Activated CD8-positive, alpha-beta memory T cell treated with anti-CD3 and anti-CD28 coated beads for 36 hours (primary cell): Measurements from ENCODE around the gene SND1. TPM values are rescaled to one million over a fixed set of nuclear protein-coding genes. Genes with fewer than 3 reads are reported as not detected.

ENCODE experiments used
- CTCF ChIA-PET: fragments of 350-600 bp; sonication (Branson Sonifier 250); formaldehyde crosslinking; loops from one replicate; lab custom pipeline; 2021; ENCODE audit warnings: antibody characterized with exemption; lab: Charles Lee
- POLR2A ChIA-PET: fragments of 350-600 bp; sonication (Branson Sonifier 250); formaldehyde crosslinking; loops from one replicate; lab custom pipeline; 2021; ENCODE audit warnings: antibody characterized with exemption; lab: Charles Lee
- total RNA-seq, 2 experiments: library from RNA; stranded (reverse); gene quantifications; one replicate each; pipeline ENCODE4 v1.2.3, GENCODE V29; 2021

SND1 gene
- total RNA-seq, 2 experiments from 2014 or later: 203 to 219 TPM

- ChIA-PET POLR2A (no interaction called here), CTCF (no interaction called here)
Observed at GRCh38 chr7:127810696-127811660, 159.0 kb downstream of the SND1 start.

GRCh38 chr7:127812540-127812939 lies 160.5 kb downstream of the SND1 start:
- CTCF ChIA-PET: interaction anchor here (0.8 kb wide), 1 partner anchor 24 kb away, joined by 3 read pairs; no protein-coding TSS in a partner anchor
- POLR2A ChIA-PET: interaction anchor here (0.6 kb wide), 1 partner anchor 12 kb away, joined by 3 read pairs; no protein-coding TSS in a partner anchor

- CTCF ChIA-PET: no interaction called here
- POLR2A ChIA-PET: no interaction called here
Observed at GRCh38 chr7:127813991-127814541, 162.1 kb downstream of the SND1 start.

- POLR2A ChIA-PET: interaction anchor here (0.5 kb wide), 1 partner anchor 113 kb away, joined by 10 read pairs; no protein-coding TSS in a partner anchor
Observed at GRCh38 chr7:127815631-127816145, 163.7 kb downstream of the SND1 start.

GRCh38 chr7:127816354-127817190 lies 164.6 kb downstream of the SND1 start:
- CTCF ChIA-PET: interaction anchor here (0.7 kb wide), 1 partner anchor 942 kb away, joined by 4 read pairs; no protein-coding TSS in a partner anchor
- POLR2A ChIA-PET: no interaction called here

More at GRCh38 chr7:127815631-127816145, 163.7 kb downstream of the SND1 start:
- CTCF ChIA-PET: interaction anchor here (0.7 kb wide), 1 partner anchor 941 kb away, joined by 4 read pairs; no protein-coding TSS in a partner anchor

- POLR2A ChIA-PET: no interaction called here
- CTCF ChIA-PET: no interaction called here
Observed at GRCh38 chr7:127817466-127817865, 165.5 kb downstream of the SND1 start.

- ChIA-PET POLR2A (no interaction called here), CTCF (no interaction called here)
Observed at GRCh38 chr7:127818306-127818705, 166.3 kb downstream of the SND1 start.

GRCh38 chr7:127819975-127820731 lies 168.2 kb downstream of the SND1 start:
- CTCF ChIA-PET: interaction anchor here (1.0 kb wide), 1 partner anchor 27 kb away, joined by 3 read pairs; no protein-coding TSS in a partner anchor
- POLR2A ChIA-PET: interaction anchor here (0.5 to 0.6 kb wide), 2 partner anchors 53 to 176 kb away, joined by 3 to 4 read pairs; no protein-coding TSS in a partner anchor

- CTCF ChIA-PET: interaction anchor here (1.0 kb wide), 1 partner anchor 26 kb away, joined by 3 read pairs; no protein-coding TSS in a partner anchor
Observed at GRCh38 chr7:127820732-127821085, 168.7 kb downstream of the SND1 start.

GRCh38 chr7:127821146-127821545 lies 169.2 kb downstream of the SND1 start:
- CTCF ChIA-PET: interaction anchor here (1.0 kb wide), 1 partner anchor 26 kb away, joined by 3 read pairs; no protein-coding TSS in a partner anchor
- POLR2A ChIA-PET: no interaction called here

More at GRCh38 chr7:127820732-127821085, 168.7 kb downstream of the SND1 start:
- POLR2A ChIA-PET: no interaction called here

- POLR2A ChIA-PET: no interaction called here
Observed at GRCh38 chr7:127822822-127823508, 171.0 kb downstream of the SND1 start.

GRCh38 chr7:127824682-127825081 lies 172.7 kb downstream of the SND1 start:
- POLR2A ChIA-PET: interaction anchor here (0.6 kb wide), 1 partner anchor 12 kb away, joined by 3 read pairs; no protein-coding TSS in a partner anchor
- CTCF ChIA-PET: interaction anchor here (0.7 kb wide), 1 partner anchor 22 kb away, joined by 3 read pairs; no protein-coding TSS in a partner anchor

More at GRCh38 chr7:127822822-127823508, 171.0 kb downstream of the SND1 start:
- CTCF ChIA-PET: no interaction called here

GRCh38 chr7:127828843-127829500 lies 177.0 kb downstream of the SND1 start:
- CTCF ChIA-PET: no interaction called here
- POLR2A ChIA-PET: no interaction called here

- CTCF ChIA-PET: no interaction called here
- POLR2A ChIA-PET: no interaction called here
Observed at GRCh38 chr7:127831318-127832219, 179.6 kb downstream of the SND1 start.

GRCh38 chr7:127832592-127832991 lies 180.6 kb downstream of the SND1 start:
- ChIA-PET POLR2A (no interaction called here), CTCF (no interaction called here)

GRCh38 chr7:127833641-127834040 lies 181.6 kb downstream of the SND1 start:
- ChIA-PET CTCF (no interaction called here), POLR2A (no interaction called here)
